ENCODE results near the gene TMEM43.

DNA sequence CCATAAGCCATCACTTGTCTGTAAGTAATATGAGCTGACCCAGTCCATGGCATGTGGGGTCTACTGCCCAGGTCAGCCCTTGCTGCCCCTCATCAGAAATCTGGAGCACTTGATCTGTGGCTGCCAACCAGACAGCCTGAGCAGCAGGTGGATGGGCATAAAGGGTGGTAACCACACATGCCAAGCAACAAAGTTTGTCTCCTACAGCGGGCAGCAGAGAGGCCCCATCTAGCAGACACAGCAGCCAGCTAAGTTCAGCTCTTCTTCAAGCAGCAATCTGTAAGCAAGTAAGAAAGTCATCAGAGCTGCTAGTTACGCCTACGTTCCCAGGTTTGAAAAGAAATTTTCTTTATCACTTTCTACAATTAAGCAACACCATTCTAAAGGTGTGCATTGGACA is 28.1 kb upstream of the TMEM43 start:
- TF ChIP-seq CTCF (conservative IDR thresholded peaks at IDR 0.05) (no peak; the same call in 1 of the 2 replicates), ZFX (IDR thresholded peaks at IDR 0.05) (no peak)
